ENCODE data around the gene DCAF11. TPM values are rescaled to one million over a fixed set of nuclear protein-coding genes. Genes with fewer than 3 reads are reported as not detected.

DCAF11 gene
- total RNA-seq, 1 donor from 2014 or later = 64.9 TPM

DNA sequence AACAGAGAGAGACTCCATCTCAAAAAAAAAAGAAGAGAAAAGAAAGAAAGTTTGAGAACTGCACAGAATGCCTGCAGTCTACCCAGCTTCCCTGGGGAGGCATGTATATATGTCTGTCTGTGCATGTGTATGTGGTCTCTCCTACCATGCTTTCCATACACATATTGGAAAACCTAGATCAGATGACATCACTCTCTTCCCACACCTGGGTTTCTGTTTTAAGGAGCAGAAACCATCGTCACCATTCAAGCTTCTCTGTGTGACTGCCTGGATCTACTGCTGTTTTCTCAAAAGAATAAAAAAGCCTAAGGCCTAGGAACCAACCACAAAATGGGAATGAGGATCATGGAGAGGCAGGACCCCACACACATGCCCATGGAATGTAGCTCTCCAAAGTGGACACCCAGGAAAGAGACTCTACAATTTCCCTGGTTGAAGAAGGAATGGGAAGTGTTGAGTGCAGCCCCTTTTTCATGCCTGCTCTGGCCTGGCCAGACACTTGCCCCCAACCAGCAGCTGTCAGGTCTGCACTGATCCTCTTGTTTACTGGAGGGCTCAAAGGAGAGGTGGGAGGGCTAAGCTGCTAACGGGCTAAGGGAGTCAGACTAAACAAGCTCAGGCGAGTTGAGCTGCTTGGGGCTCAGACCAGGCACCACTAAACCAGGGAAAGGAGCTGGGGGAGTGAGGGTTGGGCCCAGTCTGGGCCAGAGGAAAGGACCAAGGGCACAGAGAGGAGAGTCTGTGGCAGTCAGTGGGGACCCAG lies 28.2 kb upstream of the DCAF11 start:
- Histone ChIP-seq H3K4me1 (peaks cover 6% of the 10 kb centered on the region), H3K4me3 (no peak overlapping the region), H3K27me3 (ENCODE audit: low read depth) (peaks cover 7% of the 10 kb centered on the region), H3K27ac (no peak overlapping the region), H3K9me3 (no peaks in the 10 kb centered on the region), H3K36me3 (no peaks in the 10 kb centered on the region)
- TF ChIP-seq, protein P1, sequence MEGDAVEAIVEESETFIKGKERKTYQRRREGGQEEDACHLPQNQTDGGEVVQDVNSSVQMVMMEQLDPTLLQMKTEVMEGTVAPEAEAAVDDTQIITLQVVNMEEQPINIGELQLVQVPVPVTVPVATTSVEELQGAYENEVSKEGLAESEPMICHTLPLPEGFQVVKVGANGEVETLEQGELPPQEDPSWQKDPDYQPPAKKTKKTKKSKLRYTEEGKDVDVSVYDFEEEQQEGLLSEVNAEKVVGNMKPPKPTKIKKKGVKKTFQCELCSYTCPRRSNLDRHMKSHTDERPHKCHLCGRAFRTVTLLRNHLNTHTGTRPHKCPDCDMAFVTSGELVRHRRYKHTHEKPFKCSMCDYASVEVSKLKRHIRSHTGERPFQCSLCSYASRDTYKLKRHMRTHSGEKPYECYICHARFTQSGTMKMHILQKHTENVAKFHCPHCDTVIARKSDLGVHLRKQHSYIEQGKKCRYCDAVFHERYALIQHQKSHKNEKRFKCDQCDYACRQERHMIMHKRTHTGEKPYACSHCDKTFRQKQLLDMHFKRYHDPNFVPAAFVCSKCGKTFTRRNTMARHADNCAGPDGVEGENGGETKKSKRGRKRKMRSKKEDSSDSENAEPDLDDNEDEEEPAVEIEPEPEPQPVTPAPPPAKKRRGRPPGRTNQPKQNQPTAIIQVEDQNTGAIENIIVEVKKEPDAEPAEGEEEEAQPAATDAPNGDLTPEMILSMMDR (IDR thresholded peaks at IDR 0.05) = no peak
- intact Hi-C loops (cut with DNase I) = no loop called here
- no peak for ATAC-seq
- no peak for DNase-seq

DNA sequence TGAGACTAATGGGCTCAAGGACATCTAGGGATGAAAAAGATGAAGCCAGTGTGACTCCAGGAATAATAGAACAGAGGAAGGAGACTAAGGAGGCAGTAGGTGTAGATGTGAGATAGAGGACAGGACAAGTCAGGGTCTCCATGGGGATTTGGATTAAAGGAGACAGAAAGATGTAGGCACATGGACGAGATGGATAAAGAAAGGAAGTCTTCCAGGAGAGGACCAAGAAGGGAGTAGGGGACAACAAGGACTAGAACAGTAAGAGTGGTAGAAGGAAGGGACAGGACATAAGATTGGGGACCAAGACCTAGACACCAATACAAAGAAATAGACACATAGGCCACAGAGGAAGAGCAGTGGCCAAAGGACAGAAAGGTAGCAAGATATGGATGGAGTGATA lies 27.6 kb upstream of the DCAF11 start:
- intact Hi-C loops (cut with DNase I) = no loop called here
- TF ChIP-seq, protein P1 (IDR thresholded peaks at IDR 0.05) = no peak
- no peak for ATAC-seq
- Histone ChIP-seq H3K4me1 (peaks cover 1% of the 10 kb centered on the region), H3K27me3 (ENCODE audit: low read depth) (peaks cover under 1% of the 10 kb centered on the region), H3K9me3 (no peaks in the 10 kb centered on the region), H3K36me3 (no peaks in the 10 kb centered on the region), H3K27ac (no peak overlapping the region), H3K4me3 (no peak overlapping the region)
- DNase-seq = no peak

DNA sequence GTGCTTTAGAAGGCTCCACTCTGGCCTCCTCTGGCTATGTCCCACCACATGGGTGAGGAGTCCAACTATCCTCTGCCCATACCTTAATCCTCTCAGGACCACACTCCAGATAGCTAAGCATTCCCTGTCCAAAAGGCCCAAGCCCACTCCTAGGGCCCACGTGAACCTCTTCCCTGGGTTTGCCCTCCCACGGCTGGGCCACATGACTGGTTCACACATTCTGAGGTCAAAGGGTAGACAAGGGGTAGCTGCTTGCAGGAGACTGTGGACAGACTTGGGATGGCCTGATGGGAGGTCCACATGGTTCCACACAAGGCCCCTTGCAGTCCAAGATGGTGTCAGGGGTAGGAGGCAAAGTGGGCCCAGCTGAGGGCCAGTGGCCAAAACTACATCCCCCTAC lies 26.5 kb upstream of the DCAF11 start:
- Histone ChIP-seq H3K4me3 (no peak overlapping the region), H3K27me3 (ENCODE audit: low read depth) (no peaks in the 10 kb centered on the region), H3K9me3 (no peaks in the 10 kb centered on the region), H3K36me3 (no peaks in the 10 kb centered on the region), H3K4me1 (peaks cover 11% of the 10 kb centered on the region), H3K27ac (no peak overlapping the region)
- TF ChIP-seq, protein P1 (IDR thresholded peaks at IDR 0.05) = no peak
- DNase-seq (no peak), ATAC-seq (no peak)
- intact Hi-C loops (cut with DNase I) = no loop called here

DNA sequence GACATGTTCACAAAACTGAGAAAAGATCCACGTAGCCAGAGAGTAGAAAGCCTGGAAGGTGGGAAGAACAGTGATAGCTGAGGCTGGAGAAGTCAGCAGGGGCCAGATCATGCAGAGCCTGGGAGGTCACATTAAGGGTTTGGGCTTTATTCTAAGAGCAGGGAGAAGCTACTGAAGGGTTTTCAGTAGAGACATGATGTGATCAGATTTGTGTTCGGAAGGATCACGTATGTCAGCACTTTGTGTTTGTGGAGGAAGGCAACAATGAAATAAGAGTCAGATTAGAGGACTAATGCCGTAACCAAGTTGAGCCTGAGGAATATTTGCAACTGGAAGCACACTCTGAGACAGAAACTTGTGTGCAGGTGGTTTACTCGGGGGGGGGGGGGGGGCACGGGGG lies 24.7 kb upstream of the DCAF11 start:
- no peak for ATAC-seq
- Histone ChIP-seq H3K4me3 (no peak overlapping the region), H3K27ac (no peak overlapping the region), H3K36me3 (no peaks in the 10 kb centered on the region), H3K4me1 (peaks cover 20% of the 10 kb centered on the region), H3K9me3 (no peaks in the 10 kb centered on the region), H3K27me3 (ENCODE audit: low read depth) (no peaks in the 10 kb centered on the region)
- intact Hi-C loops (cut with DNase I) = no loop called here
- TF ChIP-seq, protein P1 (IDR thresholded peaks at IDR 0.05) = no peak
- no peak for DNase-seq

DNA sequence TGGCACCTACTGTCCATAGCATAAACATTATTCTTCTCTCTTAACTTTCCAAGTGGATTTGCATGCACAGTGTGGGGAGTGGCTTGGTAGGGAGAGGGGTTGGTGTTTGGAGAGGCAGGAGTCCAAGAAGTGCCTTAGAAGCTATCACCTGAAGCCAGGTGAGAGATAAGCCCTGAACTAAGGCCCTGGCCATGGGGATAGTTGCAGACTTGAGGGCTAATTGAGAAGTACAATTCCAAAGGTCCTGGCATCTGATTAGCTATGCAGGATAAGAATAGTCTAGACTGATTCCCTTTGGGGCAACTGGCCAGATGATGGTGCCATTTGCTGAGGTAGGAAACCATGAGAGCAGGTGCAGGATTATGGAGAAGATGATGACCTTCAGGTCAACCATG lies 22.5 kb upstream of the DCAF11 start:
- no peak for ATAC-seq
- H3K36me3 ChIP-seq = no peaks in the 10 kb centered on the region
- no peak overlapping the region for H3K4me3 ChIP-seq
- intact Hi-C loops (cut with DNase I) = no loop called here
- H3K27ac ChIP-seq = no peak overlapping the region
- H3K27me3 ChIP-seq (ENCODE audit: low read depth) = no peaks in the 10 kb centered on the region
- no peaks in the 10 kb centered on the region for H3K9me3 ChIP-seq
- H3K4me1 ChIP-seq = peaks cover 31% of the 10 kb centered on the region
- DNase-seq = no peak
- TF ChIP-seq, protein P1 (IDR thresholded peaks at IDR 0.05) = no peak
